Stimulated activated naive CD8-positive, alpha-beta T cell treated with anti-CD3 and anti-CD28 coated beads, Interleukin-15, amount 100 ng/mL, for 72 hours (primary cell): Measurements from ENCODE around the gene ADCY10.
A peak's percentile ranks its signal among the peaks of the same experiment; 100 is the strongest.
"Not testable (repeated sequence)": the region's sequence is repeated elsewhere in the genome, so short reads cannot be mapped to it uniquely, and the experiment has no call there.

ENCODE experiments used
- ATAC-seq: fragments of 150-1000 bp; cut with Tn5 transposase; 2 replicates; pipeline ENCODE4 v1.10.0; 2021; ENCODE audit warnings: mild to moderate bottlenecking, moderate library complexity
- DNase-seq, 2 donors: peaks; one replicate each; pipeline ENCODE4 v3.0.0; 2021 to 2022
- H3K27ac Mint-ChIP-seq, 2 donors: one replicate each; pipeline ENCODE4 v1.8.0; 2022; ENCODE audit warnings: mild to moderate bottlenecking in 2 of 2, mixed read lengths in 2 of 2, moderate library complexity in 2 of 2
- H3K27me3 Mint-ChIP-seq: one replicate; pipeline ENCODE4 v1.8.0; 2022; ENCODE audit warnings: mixed read lengths
- H3K4me1 Mint-ChIP-seq: one replicate; pipeline ENCODE4 v1.8.0; 2022; ENCODE audit warnings: mild to moderate bottlenecking, mixed read lengths
- H3K4me3 Mint-ChIP-seq, 2 donors: one replicate each; pipeline ENCODE4 v1.8.0; 2022; ENCODE audit warnings: mild to moderate bottlenecking in 2 of 2, mixed read lengths in 2 of 2, moderate library complexity in 1 of 2
- H3K9me3 Mint-ChIP-seq, 2 donors: one replicate each; pipeline ENCODE4 v1.8.0; 2022; ENCODE audit warnings: mixed read lengths in 2 of 2

ADCY10 gene

DNA sequence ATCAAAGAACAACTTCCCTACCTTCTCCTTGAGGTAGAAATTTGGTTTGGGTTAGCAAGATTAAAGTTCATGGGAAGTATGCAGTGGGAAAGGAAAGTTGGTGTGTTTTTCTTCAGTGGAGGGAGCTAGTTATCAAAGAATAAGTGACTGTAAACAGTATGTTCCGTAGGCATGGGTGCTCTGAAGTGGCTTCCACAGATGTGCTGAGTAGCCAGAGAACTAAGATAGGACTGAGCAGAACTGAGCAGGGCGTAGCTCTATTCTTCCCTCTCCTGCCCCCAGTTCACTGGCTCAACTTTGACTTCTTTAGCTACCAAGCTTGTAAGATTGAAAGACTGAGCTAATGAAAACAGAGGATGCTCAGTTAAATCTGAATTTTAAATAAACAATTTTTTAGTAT, 3.4 kb downstream of the ADCY10 start:
- DNase-seq = no peak
- no peak overlapping the region for H3K27ac Mint-ChIP-seq
- H3K4me3 Mint-ChIP-seq = no peak overlapping the region
- H3K4me1 Mint-ChIP-seq = no peaks in the 10 kb centered on the region
- ATAC-seq = no peak
- peaks cover 8 to 10% of the 10 kb centered on the region in 2 donors for H3K9me3 Mint-ChIP-seq
- peaks cover 14% of the 10 kb centered on the region for H3K27me3 Mint-ChIP-seq

DNA sequence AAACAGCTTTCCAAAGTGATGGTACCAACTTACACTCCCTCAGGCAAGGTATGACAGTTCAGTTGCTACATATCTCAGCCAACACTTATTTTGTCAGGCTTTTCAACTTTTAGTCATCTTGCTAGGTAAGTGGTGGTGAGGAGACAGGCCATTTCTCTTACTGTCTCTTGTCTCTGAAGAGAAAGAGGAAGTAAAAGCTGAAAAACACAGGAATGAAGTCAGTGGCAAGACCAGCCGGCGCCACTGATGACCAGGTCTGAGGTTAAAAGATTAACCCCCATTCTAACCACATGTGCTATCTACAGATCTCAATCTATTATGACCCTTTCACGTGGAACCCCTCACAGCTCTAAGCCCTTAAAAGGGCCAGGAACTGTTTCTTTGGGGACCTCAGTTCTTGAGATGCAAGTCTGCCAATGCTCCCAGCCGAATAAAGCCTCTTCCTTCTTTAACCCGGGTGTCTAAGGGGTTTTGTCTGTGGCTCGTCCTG, 4.2 kb downstream of the ADCY10 start:
- Mint-ChIP-seq H3K9me3 (peaks cover 8 to 10% of the 10 kb centered on the region in 2 donors), H3K27me3 (peaks cover 19% of the 10 kb centered on the region), H3K4me1 (no peaks in the 10 kb centered on the region), H3K4me3 (no peak overlapping the region), H3K27ac (no peak overlapping the region)
- DNase-seq = no peak
- ATAC-seq = no peak

DNA sequence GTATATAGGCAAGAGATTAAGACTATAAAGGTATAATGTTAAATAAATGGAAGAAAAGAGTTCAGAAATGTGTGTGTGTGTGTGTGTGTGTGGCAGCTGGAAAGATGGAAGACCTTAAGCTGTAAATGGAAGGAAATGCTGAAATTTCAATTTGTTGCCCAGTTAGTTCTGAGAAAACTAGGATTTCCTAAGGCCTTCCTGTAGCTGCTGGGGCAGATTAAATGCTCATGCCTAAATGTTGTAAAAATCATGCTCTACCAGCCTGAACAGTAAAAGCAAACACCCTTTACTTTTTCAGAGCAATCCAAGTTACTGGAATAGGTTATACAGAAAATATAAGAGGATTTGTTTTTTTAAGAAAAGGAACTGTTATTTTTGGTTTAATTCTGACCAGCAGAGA, 8.3 kb downstream of the ADCY10 start:
- Mint-ChIP-seq H3K4me1 (no peaks in the 10 kb centered on the region), H3K9me3 (peaks cover 8 to 10% of the 10 kb centered on the region in 2 donors), H3K4me3 (no peak overlapping the region), H3K27ac (peak overlapping the region in 1 of 2 donors; percentile 24), H3K27me3 (peaks cover 19% of the 10 kb centered on the region)
- DNase-seq (no peak), ATAC-seq (no peak)

DNA sequence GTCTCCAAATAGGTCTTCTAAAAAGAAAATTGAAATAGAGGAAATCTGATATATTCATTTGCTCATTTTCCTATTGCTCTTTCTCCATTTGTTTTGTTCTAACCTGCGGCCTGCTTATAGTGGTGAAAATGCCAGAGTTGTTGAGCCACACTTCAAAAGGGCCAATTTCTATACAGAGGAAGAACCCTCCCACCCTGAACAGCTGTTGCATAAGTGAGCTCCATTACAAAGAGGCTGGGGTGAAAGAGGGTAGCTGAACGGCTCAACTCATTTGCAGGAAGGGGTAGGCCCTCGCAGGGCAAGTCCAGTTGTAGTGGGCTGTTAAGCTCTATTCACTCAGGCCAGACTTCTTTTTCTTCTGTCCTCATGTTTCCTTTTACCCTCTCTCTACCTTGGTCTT, 8.8 kb downstream of the ADCY10 start:
- Mint-ChIP-seq H3K27ac (no peak overlapping the region), H3K9me3 (peaks cover 4 to 5% of the 10 kb centered on the region in 2 donors), H3K4me3 (no peak overlapping the region), H3K27me3 (peaks cover 14% of the 10 kb centered on the region), H3K4me1 (no peaks in the 10 kb centered on the region)
- ATAC-seq (no peak), DNase-seq (no peak)

DNA sequence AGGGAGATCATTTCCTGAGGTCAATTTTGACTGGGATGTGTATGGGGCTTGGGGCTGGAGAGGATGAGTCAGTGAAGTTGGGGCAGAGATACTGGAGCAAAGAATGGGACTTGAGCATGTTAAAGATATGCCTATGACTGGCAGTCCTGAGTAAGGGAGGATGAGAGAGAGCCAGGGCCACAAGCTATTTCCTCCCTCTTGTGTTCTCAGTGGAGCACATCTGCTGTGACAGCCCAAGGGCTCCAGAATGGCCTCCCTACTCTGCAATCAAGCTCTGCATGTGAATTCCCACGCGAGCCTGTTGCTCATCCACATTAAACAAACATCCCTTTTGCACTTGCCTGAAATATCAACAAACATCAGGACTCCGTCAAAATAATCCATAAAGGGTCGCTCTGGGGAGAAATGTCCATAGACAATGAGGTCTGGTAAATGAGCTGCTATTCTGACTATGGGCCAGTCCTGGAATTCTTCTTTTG, 9.2 kb downstream of the ADCY10 start:
- Mint-ChIP-seq H3K4me1 (no peaks in the 10 kb centered on the region), H3K27me3 (peaks cover 10% of the 10 kb centered on the region), H3K27ac (no peak overlapping the region), H3K9me3 (peaks cover 0 to under 1% of the 10 kb centered on the region in 2 donors), H3K4me3 (no peak overlapping the region)
- DNase-seq = no peak
- ATAC-seq = no peak

DNA sequence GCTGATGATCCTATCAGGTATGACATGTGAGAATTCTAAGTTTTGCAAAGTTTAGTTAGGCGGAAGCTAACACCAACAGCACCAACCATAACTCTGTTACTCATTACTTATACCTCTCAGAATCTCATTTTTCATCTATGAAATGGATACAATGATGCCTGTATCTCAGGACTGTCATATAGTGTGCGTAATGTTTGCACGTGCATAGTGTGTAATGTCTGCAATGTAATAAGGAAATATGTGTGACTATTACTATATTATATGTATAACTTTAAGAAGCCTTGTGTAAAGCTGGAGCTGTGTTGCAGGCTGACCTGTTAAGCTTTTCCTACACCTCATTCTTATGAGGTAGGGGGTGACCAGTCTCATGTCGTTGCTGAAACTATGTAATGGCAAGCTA, 13.0 kb downstream of the ADCY10 start:
- no peak overlapping the region for H3K27ac Mint-ChIP-seq
- DNase-seq = no peak
- no peaks in the 10 kb centered on the region for H3K4me1 Mint-ChIP-seq
- H3K9me3 Mint-ChIP-seq = no peaks in the 10 kb centered on the region
- no peak for ATAC-seq
- H3K4me3 Mint-ChIP-seq = no peak overlapping the region
- peaks cover 9% of the 10 kb centered on the region for H3K27me3 Mint-ChIP-seq

DNA sequence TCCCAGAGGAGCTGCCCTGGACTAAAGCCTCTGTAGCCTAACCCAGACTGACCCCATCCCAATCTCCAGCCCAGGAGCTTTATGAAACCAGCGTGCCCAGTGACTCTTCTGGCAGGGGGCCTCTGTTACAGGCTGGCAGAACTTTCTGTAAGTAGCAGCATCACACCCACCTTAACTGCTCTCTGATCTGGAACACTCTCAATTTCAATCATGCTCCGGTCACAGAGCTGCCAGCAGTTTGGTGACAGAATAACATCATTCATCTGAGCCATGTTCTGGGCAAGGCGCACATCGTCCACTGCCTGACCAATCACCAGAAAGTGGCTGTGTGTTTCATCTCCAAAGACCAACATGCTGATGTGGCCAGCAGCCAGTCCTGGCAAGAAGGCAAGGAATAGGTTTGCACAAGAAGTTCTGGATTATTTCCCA, 14.7 kb downstream of the ADCY10 start:
- no peak for DNase-seq
- no peak for ATAC-seq
- no peaks in the 10 kb centered on the region for H3K27me3 Mint-ChIP-seq
- no peaks in the 10 kb centered on the region for H3K9me3 Mint-ChIP-seq
- H3K27ac Mint-ChIP-seq = no peak overlapping the region
- H3K4me3 Mint-ChIP-seq = no peak overlapping the region
- H3K4me1 Mint-ChIP-seq = no peaks in the 10 kb centered on the region

DNA sequence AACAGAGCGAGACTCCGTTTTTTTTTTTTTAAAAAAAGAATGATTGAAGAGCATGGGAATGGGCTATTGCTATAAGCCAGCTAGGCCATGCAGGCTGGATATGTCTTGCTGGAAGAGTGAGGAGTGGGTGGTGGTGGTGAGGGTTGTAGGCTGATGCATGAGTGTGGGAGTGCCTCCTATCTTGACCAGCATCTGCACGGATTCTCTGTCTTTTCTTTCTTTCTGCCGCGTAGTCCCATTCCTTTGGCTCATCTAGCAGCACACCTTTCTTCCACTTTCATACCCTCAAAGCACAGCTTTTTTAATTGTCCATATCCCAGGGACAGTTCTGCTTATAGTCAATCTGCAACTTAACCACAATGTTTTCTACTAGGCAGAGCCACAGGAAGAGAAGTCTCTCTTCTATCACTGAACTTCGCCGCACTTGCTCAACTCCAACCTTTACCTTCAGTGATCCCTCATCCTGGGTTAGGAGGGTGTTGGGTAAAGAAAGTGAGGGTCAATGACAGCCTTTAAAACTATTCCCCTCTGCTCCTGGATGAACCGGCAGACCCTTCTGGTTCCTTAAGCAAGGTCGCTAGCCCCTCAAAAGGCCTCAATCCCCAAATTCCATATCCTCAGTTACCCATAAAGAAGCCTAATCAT, 15.2 kb downstream of the ADCY10 start:
- no peaks in the 10 kb centered on the region for H3K27me3 Mint-ChIP-seq
- H3K4me1 Mint-ChIP-seq = no peaks in the 10 kb centered on the region
- ATAC-seq = no peak
- H3K9me3 Mint-ChIP-seq = no peaks in the 10 kb centered on the region
- H3K27ac Mint-ChIP-seq = no peak overlapping the region
- no peak for DNase-seq
- no peak overlapping the region for H3K4me3 Mint-ChIP-seq

DNA sequence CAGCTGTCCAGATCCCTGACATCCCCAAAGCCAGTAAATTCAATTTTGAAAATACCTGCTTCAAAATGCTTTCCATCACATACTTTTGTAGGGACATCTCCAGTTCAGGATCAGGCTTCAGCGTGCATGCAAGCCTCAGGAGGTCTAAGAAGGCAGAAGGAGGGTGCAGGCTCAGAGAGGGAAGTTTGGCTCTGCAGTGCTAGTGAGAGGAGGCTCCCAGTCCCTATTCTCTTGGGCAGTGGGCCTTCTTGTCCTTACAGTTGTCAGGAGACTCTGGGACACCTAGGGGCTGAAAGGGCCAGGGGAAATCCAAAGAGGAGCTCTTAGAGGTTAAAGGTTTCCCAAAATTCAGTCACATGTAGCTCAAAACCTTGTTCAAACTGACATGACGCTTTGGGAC, 20.1 kb downstream of the ADCY10 start:
- no peak for DNase-seq
- H3K9me3 Mint-ChIP-seq = no peaks in the 10 kb centered on the region
- no peaks in the 10 kb centered on the region for H3K4me1 Mint-ChIP-seq
- H3K27me3 Mint-ChIP-seq = no peaks in the 10 kb centered on the region
- no peak overlapping the region for H3K4me3 Mint-ChIP-seq
- no peak overlapping the region for H3K27ac Mint-ChIP-seq
- no peak for ATAC-seq

DNA sequence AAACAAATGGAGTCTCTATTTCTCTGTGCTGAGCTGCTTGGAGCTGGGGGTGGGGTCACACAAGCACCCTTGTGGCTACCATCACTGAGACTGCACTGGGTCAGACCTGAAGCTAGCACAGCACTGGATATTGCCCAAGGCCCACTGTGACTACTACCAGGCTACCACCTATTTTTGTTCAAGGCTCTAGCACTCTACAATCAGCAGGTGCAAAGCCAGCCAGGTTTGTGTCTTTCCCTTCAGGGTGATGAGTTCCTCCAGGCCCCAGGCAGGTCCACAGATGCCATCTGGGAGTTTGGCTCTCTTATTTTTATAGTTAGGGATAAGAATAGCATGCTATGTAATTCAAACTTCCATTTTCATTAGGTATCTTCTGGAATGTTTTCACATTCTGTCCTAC, 23.5 kb downstream of the ADCY10 start:
- Mint-ChIP-seq H3K27ac (no peak overlapping the region), H3K9me3 (peaks cover 0 to 5% of the 10 kb centered on the region in 2 donors), H3K4me1 (no peaks in the 10 kb centered on the region), H3K27me3 (no peaks in the 10 kb centered on the region), H3K4me3 (no peak overlapping the region)
- ATAC-seq = no peak
- no peak for DNase-seq

DNA sequence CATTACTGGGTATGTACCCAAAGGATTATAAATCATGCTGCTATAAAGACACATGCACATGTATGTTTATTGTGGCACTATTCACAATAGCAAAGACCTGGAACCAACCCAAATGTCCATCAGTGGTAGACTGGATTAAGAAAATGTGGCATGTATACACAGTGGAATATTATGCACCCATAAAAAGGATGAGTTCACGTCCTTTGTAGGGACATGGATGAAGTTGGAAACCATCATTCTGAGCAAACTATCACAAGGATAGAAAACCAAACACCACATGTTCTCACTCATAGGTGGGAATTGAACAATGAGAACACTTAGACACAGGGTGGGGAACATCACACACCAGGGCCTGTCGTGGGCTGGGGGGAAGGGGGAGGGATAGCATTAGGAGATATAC, 26.7 kb downstream of the ADCY10 start:
- not testable (repeated sequence) for H3K4me3 Mint-ChIP-seq, H3K9me3 Mint-ChIP-seq, H3K27ac Mint-ChIP-seq, ATAC-seq, H3K27me3 Mint-ChIP-seq, DNase-seq, H3K4me1 Mint-ChIP-seq

DNA sequence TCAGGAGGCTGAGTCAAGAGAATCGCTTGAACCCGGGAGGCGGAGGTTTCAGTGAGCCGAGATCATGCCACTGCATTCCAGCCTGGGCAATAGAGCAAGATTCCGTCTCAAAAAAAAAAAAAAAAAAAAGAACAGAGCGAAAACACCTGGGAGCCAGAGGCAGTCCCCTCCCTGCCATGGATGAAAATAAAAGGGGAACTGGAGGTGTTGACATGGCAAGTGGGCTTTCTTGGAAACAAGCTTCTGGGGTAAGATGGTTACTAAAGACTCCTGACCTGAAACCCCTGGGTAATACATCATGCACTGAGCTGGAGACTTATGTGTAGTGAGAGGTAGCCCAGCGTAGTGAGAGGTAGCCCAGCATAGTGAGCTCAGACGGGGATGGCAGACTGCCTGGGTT, 31.6 kb downstream of the ADCY10 start:
- Mint-ChIP-seq H3K4me1 (no peaks in the 10 kb centered on the region), H3K9me3 (peaks cover 0 to 5% of the 10 kb centered on the region in 2 donors), H3K27ac (no peak overlapping the region), H3K27me3 (no peaks in the 10 kb centered on the region), H3K4me3 (no peak overlapping the region)
- ATAC-seq (no peak), DNase-seq (no peak)

DNA sequence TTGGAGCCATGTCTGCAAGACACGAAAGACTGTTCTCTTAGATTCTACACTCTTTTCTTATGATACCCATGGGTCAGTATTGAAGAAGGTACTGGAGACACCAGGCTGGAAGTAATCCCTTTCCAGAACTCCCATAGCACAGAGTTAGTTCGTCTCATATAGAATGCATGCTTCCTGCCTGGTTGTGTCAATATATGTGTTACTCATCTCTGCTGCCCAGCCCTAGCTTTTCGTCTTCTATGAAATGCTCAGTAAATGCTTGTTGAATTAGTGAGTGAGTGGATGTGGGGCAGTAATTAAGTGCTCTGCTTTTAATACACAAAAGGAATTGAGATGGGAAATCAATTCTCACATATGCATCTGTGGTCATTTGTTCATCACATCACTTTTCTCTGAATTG, 32.1 kb downstream of the ADCY10 start:
- H3K27me3 Mint-ChIP-seq = no peaks in the 10 kb centered on the region
- no peaks in the 10 kb centered on the region for H3K4me1 Mint-ChIP-seq
- peaks cover 0 to 5% of the 10 kb centered on the region in 2 donors for H3K9me3 Mint-ChIP-seq
- ATAC-seq = no peak
- no peak overlapping the region for H3K4me3 Mint-ChIP-seq
- DNase-seq = no peak
- no peak overlapping the region for H3K27ac Mint-ChIP-seq

DNA sequence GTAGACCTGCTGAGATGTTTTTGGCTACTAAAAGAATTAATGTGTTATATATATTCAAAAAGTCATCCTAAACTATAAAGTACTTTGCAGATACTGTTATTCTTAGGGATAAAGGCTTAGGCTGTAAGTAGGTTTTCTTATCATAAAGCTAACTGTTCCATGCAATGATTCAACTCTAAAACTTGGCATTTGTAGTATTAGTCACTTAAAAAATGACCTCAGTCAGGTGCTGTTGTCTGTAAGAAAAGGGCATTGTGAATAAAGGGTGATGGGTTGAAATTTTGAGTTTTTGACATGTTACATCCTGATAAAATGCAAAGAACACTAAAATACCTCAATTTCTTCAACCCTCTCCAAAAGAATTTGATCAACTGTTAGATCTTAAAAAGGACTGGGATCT, 32.9 kb downstream of the ADCY10 start:
- no peaks in the 10 kb centered on the region for H3K4me1 Mint-ChIP-seq
- no peak overlapping the region for H3K4me3 Mint-ChIP-seq
- DNase-seq (no peak), ATAC-seq (no peak)
- H3K27ac Mint-ChIP-seq = no peak overlapping the region
- H3K9me3 Mint-ChIP-seq = no peaks in the 10 kb centered on the region
- no peaks in the 10 kb centered on the region for H3K27me3 Mint-ChIP-seq

DNA sequence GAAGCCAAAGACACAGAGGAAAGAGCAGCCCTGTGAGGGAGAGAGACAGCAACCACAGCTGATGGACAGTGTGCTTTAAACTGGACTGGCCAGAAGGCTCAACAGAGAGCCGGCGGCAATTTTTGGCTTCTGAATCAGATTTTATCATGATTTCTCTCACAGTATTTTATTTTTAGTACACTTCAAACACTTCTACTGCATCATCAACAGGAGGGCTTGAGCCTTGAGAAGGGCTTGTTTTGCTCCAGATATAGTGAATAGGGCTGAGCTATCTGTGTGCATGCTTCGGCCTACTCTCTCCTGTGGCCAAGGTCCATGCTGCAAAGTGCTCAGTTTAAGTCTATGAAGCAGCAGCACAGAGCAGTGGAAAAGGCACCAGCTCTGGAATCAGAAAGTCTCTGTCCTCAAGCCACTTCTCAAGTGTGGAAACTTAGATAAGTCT, 33.3 kb downstream of the ADCY10 start:
- Mint-ChIP-seq H3K4me3 (no peak overlapping the region), H3K4me1 (no peaks in the 10 kb centered on the region), H3K9me3 (no peaks in the 10 kb centered on the region), H3K27me3 (no peaks in the 10 kb centered on the region), H3K27ac (no peak overlapping the region)
- ATAC-seq (no peak), DNase-seq (no peak)

DNA sequence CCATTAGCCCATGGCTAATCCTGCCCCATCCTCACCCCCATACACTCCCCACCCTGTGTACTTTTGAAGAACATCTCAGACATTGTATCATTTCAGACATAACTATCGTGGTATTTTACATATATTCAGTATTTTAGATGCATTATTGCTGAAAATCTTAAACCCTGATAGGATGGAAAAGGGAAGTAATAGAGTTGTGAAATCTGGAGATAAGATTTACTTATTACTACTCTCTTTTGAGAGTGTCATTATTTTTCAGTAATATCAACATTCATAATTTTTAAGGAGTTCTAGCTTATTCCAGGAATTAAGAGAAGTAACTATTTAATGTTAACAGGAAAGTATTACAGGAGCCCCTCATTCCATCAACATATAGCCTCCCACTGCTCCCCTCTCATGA, 34.4 kb downstream of the ADCY10 start:
- Mint-ChIP-seq H3K27me3 (no peaks in the 10 kb centered on the region), H3K4me3 (no peak overlapping the region), H3K4me1 (no peaks in the 10 kb centered on the region), H3K27ac (no peak overlapping the region), H3K9me3 (no peaks in the 10 kb centered on the region)
- DNase-seq (no peak), ATAC-seq (no peak)
